WI38 (cell line): Measurements from ENCODE around the gene TBR1.

ENCODE experiments used
- H3K4me3 ChIP-seq: 2 replicates; pipeline ENCODE4 v1.5.1; 2011; ENCODE audit warnings: low read depth, mild to moderate bottlenecking, control low read depth, low read length
- TF ChIP-seq, protein P1 (sequence below): IDR thresholded peaks from 2 replicates; pipeline ENCODE4 v1.5.1; 2012; ENCODE audit warnings: low read depth, mild to moderate bottlenecking, control low read depth, low read length

TBR1 gene

GRCh38 chr2:161379740-161380139 is 36.4 kb upstream of the TBR1 start:
- TF ChIP-seq, protein P1, sequence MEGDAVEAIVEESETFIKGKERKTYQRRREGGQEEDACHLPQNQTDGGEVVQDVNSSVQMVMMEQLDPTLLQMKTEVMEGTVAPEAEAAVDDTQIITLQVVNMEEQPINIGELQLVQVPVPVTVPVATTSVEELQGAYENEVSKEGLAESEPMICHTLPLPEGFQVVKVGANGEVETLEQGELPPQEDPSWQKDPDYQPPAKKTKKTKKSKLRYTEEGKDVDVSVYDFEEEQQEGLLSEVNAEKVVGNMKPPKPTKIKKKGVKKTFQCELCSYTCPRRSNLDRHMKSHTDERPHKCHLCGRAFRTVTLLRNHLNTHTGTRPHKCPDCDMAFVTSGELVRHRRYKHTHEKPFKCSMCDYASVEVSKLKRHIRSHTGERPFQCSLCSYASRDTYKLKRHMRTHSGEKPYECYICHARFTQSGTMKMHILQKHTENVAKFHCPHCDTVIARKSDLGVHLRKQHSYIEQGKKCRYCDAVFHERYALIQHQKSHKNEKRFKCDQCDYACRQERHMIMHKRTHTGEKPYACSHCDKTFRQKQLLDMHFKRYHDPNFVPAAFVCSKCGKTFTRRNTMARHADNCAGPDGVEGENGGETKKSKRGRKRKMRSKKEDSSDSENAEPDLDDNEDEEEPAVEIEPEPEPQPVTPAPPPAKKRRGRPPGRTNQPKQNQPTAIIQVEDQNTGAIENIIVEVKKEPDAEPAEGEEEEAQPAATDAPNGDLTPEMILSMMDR: no peak
- no peak overlapping the region for H3K4me3 ChIP-seq

DNA sequence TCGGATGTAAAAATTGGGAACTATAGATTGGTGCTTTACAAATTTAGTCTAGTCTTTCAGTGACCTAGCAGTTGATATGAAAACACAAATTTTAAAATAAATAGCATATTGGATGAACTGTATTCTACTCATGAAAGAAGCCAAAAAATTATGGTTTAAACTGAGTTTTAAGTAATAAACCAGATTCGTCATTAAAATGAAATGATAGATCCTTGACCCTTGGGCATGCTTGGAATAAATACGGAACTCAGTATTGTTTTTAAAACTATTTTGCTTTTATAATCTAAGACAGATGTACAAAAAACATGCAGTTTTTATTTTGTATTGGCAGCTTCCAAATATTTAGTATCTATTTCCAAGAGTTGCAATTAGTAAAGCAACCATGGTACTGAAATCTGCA is 34.6 kb upstream of the TBR1 start:
- no peak overlapping the region for H3K4me3 ChIP-seq
- TF ChIP-seq, protein P1: no peak

DNA sequence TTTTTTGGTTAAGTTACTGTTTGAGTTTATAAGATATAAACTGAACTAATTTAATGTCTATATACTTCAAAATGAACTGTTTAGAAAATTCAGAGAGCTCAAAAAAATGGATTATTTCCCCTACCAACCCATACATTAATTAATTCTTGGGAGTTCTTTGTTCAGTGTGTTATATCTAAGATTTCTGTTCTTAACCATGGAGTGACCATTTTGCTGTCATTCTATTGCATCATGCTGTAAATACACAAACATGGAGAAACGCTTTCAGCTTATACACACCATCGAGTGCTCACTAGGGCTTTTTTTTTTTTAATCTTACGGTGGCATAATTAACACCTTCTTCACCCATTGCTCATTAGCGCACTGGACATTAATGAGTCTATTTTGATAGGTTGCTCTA is 33.4 kb upstream of the TBR1 start:
- TF ChIP-seq, protein P1: no peak
- H3K4me3 ChIP-seq: no peak overlapping the region

DNA sequence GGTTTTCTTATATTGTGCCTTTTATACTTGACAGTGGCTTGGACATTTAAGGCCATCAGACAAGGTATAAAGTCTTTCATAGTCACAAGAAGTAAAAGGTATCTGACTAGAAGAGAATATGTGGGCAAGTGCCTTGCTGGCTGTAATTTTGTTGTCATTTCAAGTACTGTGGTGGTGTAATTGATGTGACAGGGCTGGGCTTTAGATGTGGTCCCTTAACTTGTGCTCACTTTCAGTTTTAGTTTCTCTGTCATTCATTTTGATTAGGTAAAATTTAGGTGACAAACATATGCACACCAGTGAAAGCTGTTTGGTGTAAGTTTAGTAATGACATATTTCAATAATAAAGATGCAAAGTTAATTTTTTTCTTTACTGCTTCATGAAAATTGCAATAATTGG is 31.2 kb upstream of the TBR1 start:
- no peak overlapping the region for H3K4me3 ChIP-seq
- TF ChIP-seq, protein P1: no peak

- TF ChIP-seq, protein P1: no peak
- no peak overlapping the region for H3K4me3 ChIP-seq
Observed at GRCh38 chr2:161386228-161386824, 29.8 kb upstream of the TBR1 start.

GRCh38 chr2:161388146-161388779 is 27.8 kb upstream of the TBR1 start:
- TF ChIP-seq, protein P1: no peak
- H3K4me3 ChIP-seq: no peak overlapping the region

- TF ChIP-seq, protein P1: no peak
- no peak overlapping the region for H3K4me3 ChIP-seq
Observed at GRCh38 chr2:161391737-161392506, 24.2 kb upstream of the TBR1 start.
